HG03175 (cell line): ENCODE results near the gene CALCR.
"Not testable (repeated sequence)": the region's sequence is repeated elsewhere in the genome, so short reads cannot be mapped to it uniquely, and the experiment has no call there.

Experiments used
- ATAC-seq: cut with Tn5 transposase; IDR thresholded peaks from one replicate; pipeline ENCODE4 v1.9.1; 2021; ENCODE audit warnings: mild to moderate bottlenecking, moderate library complexity; ENCODE audit not compliant: unreplicated experiment

CALCR gene

GRCh38 chr7:93574646-93575554 lies at the start of gene CALCR:
CALCR (minus strand) TSS chr7:93574724; CDS start chr7:93486981, 87,743 bp downstream.
- ATAC-seq, result no peak

GRCh38 chr7:93623816-93624215 lies 49.3 kb upstream of the CALCR start:
- no peak for ATAC-seq

GRCh38 chr7:93622036-93623033 lies 47.8 kb upstream of the CALCR start:
- ATAC-seq, result no peak

- no peak for ATAC-seq
Observed at GRCh38 chr7:93620864-93621263, 46.3 kb upstream of the CALCR start.

- no peak for ATAC-seq
Observed at GRCh38 chr7:93620057-93620456, 45.5 kb upstream of the CALCR start.

GRCh38 chr7:93601363-93601762 lies 26.8 kb upstream of the CALCR start:
- ATAC-seq, result no peak

GRCh38 chr7:93594250-93594649 lies 19.7 kb upstream of the CALCR start:
- ATAC-seq, result no peak

- no peak for ATAC-seq
Observed at GRCh38 chr7:93592588-93593266, 18.2 kb upstream of the CALCR start.

- not testable (repeated sequence) for ATAC-seq
Observed at GRCh38 chr7:93591224-93592050, 16.9 kb upstream of the CALCR start.

GRCh38 chr7:93586479-93586865 lies 11.9 kb upstream of the CALCR start:
- ATAC-seq, result not testable (repeated sequence)

GRCh38 chr7:93585694-93586478 lies 11.4 kb upstream of the CALCR start:
- not testable (repeated sequence) for ATAC-seq

- no peak for ATAC-seq
Observed at GRCh38 chr7:93579431-93579830, 4.9 kb upstream of the CALCR start.

GRCh38 chr7:93578762-93579161 lies 4.2 kb upstream of the CALCR start:
- no peak for ATAC-seq

GRCh38 chr7:93575555-93576399 lies 1.3 kb upstream of the CALCR start:
- ATAC-seq, result no peak

GRCh38 chr7:93574269-93574645 lies 267 bp downstream of the CALCR start:
- no peak for ATAC-seq

- ATAC-seq, result no peak
Observed at GRCh38 chr7:93569189-93569588, 5.3 kb downstream of the CALCR start.

- ATAC-seq, result no peak
Observed at GRCh38 chr7:93566876-93567275, 7.6 kb downstream of the CALCR start.

GRCh38 chr7:93563584-93563983 lies 10.9 kb downstream of the CALCR start:
- ATAC-seq, result no peak
